ENCODE data around the gene PRKAG3.

Gene PRKAG3

GRCh38 chr2:218839888-218840287, 8.3 kb upstream of the PRKAG3 start:
- DNase-seq (ENCODE audit: low read depth) = no peak

- DNase-seq (ENCODE audit: low read depth) = no peak
Measured at GRCh38 chr2:218839430-218839829, 7.8 kb upstream of the PRKAG3 start.

DNA sequence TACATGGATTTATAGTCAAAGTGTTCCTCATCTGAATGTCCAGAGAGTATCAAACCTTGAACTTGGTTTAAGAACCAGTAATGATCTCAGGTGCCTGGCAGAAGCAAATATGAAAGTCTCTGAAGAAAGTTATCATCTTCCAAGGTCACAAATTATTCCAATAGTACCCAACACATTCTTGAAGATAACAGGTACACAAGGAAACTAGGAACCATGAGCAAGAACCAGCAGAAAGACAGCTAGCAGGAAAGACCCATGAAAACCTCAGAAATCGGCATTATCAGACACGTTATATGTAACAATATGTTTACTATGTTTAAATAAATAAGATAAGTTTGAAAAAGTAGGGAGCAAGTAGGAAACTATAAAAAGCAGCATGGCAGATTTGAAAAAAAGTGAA, 5.9 kb upstream of the PRKAG3 start:
- DNase-seq (ENCODE audit: low read depth) = no peak

DNA sequence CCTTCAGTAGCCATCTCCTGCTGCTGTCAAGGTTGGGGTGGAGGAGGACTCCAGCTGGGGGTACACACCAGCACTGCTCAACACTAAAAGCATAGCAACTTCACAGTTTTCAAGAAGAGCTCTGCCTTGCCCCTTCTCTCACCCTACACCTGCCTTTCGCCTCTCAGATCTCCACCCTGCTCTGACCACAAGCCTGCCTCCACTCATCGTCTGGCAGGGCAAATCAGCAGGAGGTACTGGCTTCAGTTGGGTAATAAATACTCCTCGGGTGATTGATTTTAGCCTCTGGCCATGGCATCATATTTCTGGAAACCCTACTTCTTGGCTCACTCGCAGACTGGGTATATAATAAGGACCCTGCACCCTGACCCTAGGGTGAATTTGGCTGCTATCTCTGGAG, 3.1 kb upstream of the PRKAG3 start:
- DNase-seq (ENCODE audit: low read depth) = no peak

DNA sequence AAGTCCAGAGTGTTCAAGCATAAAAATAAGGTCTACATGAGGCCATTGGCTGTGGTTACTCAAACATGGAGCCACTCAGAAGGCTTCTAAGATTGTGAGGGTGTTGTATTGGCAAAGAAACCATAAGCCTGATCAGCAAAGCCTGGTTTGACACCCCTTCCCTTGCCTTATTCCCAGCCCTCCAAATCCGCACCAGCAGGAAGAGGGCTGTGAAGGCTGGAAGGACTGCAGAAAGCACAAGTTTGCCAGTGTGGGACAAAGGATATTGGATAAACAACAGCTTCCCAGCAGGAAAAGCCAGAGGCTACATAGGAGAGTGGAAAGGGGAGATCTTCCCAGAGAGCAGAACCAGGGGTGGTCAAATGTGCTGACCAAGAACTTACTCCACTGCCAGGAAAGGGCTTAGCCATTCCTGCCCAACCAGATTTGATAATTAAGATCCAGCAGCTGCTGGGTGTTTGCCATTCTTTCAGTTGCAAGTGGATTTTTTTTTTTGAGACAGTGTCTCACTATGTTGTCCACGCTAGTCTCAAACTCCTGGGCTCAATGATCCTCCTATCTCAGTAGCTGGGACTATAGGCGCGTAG, 1.5 kb upstream of the PRKAG3 start:
- DNase-seq (ENCODE audit: low read depth) = no peak

DNA sequence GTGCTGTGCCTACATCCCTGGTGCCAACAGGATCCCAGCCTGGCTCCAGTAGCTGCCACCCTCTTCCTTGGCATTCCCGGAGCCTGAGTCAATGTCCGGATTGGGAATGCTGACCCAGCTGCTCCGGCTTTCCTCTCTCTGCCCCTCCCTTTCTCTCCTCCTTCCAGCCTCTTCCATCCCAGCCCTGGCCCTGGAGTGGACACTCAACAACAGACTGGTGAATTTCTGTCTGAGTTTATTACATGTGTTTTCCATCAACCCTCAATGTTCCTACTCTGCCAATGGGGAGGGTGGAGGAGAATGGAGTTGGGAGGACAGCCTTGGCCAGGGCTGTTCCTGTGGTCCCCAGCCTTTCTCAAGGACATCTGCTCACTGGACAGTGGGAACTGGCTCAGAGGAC, 917 bp upstream of the PRKAG3 start:
- no peak for DNase-seq (ENCODE audit: low read depth)

DNA sequence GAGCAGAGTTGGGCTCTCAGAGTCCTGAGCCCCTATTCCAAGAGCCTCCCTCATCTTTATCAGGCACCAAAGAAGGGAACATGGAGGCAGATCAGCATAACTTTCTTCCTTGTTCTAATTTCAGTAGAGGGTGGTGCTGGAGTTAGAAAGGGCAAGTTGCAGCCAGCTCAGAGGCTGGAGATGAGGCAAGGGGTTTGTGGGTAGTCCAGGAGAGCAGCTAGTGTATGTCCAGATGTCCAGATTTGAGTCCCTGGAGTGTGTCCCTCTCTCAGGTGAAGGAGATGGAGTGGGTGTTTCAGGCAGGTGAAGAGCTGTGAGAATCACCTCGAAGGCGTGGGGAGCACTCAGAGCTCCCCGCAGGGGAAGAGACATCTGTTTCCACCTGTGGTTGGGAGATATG, 478 bp upstream of the PRKAG3 start:
- DNase-seq (ENCODE audit: low read depth) = no peak

GRCh38 chr2:218830526-218831306, 887 bp downstream of the PRKAG3 start:
- no peak for DNase-seq (ENCODE audit: low read depth)

DNA sequence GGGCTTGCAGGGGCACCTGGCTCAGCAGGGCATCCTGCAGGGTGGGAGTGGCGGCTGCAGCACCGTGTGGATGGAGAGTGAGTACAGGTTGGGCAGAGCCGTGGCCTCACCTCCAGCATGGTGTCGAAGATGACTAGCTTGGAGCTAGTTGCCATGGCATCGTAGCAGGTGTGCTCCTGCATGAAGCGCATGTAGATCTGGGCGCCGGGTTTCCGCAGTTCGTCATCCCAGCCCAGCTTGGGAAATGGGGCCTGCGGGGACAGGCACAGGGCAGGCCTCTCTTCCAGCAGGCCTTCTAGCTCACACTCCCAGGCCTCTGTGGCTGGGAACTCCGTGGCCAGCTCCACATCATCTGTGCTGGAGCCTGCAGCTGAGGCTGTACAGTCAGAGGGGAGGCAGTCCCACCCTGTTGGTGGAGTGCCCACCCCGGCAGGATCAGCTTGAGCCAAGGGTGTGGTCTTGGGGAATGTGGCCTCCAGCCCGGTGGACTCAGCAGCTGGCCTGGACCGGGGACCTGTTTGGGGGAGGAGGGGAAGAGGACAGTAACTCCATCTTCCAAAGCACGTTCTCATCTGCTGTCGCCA, 1.6 kb downstream of the PRKAG3 start:
- no peak for DNase-seq (ENCODE audit: low read depth)

- DNase-seq (ENCODE audit: low read depth) = no peak
Measured at GRCh38 chr2:218828477-218828778, 3.2 kb downstream of the PRKAG3 start.

GRCh38 chr2:218827701-218828476, 3.7 kb downstream of the PRKAG3 start:
- no peak for DNase-seq (ENCODE audit: low read depth)

GRCh38 chr2:218826791-218827190, 4.8 kb downstream of the PRKAG3 start:
- DNase-seq (ENCODE audit: low read depth) = no peak

DNA sequence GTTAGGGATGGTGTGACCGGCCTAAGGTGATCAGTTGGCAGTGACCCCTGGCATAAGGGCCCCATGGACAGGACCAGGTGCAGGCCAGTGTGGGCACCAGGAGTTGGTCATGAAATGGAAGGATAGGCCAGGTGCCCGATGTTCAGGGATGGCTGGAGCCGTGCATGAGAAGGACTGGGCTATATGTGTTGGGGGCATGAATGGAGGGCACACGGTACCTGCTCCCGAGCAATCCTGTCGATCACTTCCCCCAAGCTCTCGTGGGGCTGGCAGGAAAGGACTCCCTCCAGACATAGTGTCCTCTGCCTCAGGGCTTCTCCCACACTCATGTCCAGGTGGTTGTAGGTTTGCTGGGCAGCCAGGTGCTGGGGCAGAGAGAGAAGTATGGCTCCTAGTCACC, 7.6 kb downstream of the PRKAG3 start:
- no peak for DNase-seq (ENCODE audit: low read depth)

GRCh38 chr2:218823196-218823855, 8.3 kb downstream of the PRKAG3 start:
- DNase-seq (ENCODE audit: low read depth) = no peak

DNA sequence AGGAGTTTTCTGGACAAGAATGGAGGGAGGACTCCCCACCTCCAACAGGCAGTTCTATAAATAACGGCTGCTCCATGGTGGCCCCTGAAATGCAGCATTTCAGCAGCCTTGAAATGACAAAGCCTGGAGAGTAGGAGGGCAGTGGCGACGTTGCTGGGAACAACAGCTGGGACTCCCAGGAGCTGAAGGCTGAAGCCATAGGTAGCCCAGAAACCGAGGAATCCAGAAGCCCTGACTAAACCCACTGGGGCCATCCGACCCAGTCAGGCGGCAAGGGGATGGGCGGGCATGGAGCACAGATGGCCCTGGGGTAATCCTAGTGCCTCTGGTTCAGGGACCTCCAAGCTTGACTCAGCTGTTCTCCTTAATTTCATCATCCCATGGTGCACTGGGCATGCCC, 9.0 kb downstream of the PRKAG3 start:
- DNase-seq (ENCODE audit: low read depth) = no peak

GRCh38 chr2:218821605-218822211, 9.9 kb downstream of the PRKAG3 start:
- no peak for DNase-seq (ENCODE audit: low read depth)

- DNase-seq (ENCODE audit: low read depth) = no peak
Measured at GRCh38 chr2:218820746-218821369, 10.7 kb downstream of the PRKAG3 start.

DNA sequence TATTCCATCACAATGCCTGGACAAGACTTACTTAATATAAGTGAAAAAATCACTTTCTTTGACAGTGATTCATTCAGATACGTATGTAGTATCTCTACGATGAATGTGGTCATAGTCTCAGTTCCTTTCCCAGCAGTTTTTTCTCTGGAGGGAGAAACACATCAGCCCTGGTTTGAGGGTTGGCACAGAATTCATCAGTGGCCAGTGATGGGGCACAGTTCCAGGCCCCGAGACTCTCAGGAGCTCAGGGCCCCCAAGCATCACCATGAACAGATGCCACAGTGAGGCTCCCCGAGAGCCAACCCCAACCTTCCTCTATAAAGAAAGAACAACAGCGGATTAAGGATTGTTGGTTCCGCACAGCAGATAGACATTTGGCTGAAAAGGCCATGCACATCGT, 12.5 kb downstream of the PRKAG3 start:
- DNase-seq (ENCODE audit: low read depth) = no peak

- no peak for DNase-seq (ENCODE audit: low read depth)
Measured at GRCh38 chr2:218816561-218817011, 15.0 kb downstream of the PRKAG3 start.

- DNase-seq (ENCODE audit: low read depth) = no peak
Measured at GRCh38 chr2:218815649-218816048, 16.0 kb downstream of the PRKAG3 start.

DNA sequence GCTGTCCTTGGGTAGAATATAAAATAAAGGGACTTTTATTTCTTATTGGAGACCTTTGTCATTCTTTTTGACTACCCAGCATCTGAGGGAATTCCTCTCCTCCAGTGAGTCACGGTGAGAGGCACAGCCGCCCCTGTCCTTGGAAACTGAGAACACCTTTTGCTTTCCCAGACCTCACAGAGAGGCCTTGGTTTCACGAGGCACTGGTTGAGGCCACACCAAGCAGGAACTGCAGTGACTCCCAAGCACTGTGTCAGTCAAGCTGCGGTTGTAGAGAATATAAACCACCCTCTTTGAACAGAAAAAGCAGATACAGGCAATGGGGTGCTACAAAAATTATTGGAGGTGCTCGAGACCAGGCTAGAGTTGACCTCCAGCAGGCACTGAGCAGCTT, 16.4 kb downstream of the PRKAG3 start:
- no peak for DNase-seq (ENCODE audit: low read depth)
